Mesendoderm (in vitro differentiated cells): Measurements from ENCODE around the gene ONECUT1.
A peak's percentile ranks its signal among the peaks of the same experiment; 100 is the strongest.
"Not testable (repeated sequence)": the region's sequence is repeated elsewhere in the genome, so short reads cannot be mapped to it uniquely, and the experiment has no call there.

Source experiments
- DNase-seq: peaks from one replicate; pipeline ENCODE4 v3.0.0; 2013
- H2AK5ac ChIP-seq: 2 replicates; pipeline ENCODE4 v1.6.1; 2013; ENCODE audit warnings: low read length, inconsistent platforms
- H2BK120ac ChIP-seq: 2 replicates; pipeline ENCODE4 v1.6.1; 2013; ENCODE audit warnings: low read depth, mild to moderate bottlenecking, low read length, moderate library complexity, mixed read lengths
- H2BK15ac ChIP-seq: replicated peaks from 2 replicates; pipeline ENCODE4 v1.6.1; 2013; ENCODE audit warnings: low read depth, mild to moderate bottlenecking, moderate library complexity
- H2BK5ac ChIP-seq: 2 replicates; pipeline ENCODE4 v1.6.1; 2013; ENCODE audit warnings: low read length, inconsistent platforms
- H3K18ac ChIP-seq: 2 replicates; pipeline ENCODE4 v1.6.1; 2013; ENCODE audit warnings: mild to moderate bottlenecking, low read length, mixed read lengths
- H3K23ac ChIP-seq: one replicate; pipeline ENCODE4 v1.6.1; 2013; ENCODE audit warnings: low read length
- H3K27ac ChIP-seq: 2 replicates; pipeline ENCODE4 v1.5.1; 2013; ENCODE audit warnings: low read depth, mild to moderate bottlenecking, inconsistent platforms, low read length, moderate library complexity
- H3K27me3 ChIP-seq: 2 replicates; pipeline ENCODE4 v1.6.1; 2013; ENCODE audit warnings: low read length, control low read depth, mild to moderate bottlenecking, inconsistent platforms; ENCODE audit not compliant: insufficient read depth, poor library complexity
- H3K36me3 ChIP-seq: 2 replicates; pipeline ENCODE4 v1.6.1; 2013; ENCODE audit warnings: low read length, inconsistent platforms; ENCODE audit not compliant: control insufficient read depth, insufficient read depth
- H3K4ac ChIP-seq: one replicate; pipeline ENCODE4 v1.6.1; 2013; ENCODE audit warnings: low read depth, mild to moderate bottlenecking, low read length, moderate library complexity
- H3K4me1 ChIP-seq: 2 replicates; pipeline ENCODE4 v1.6.1; 2013; ENCODE audit warnings: low read depth, low read length, inconsistent platforms; ENCODE audit not compliant: control insufficient read depth
- H3K4me2 ChIP-seq: 2 replicates; pipeline ENCODE4 v1.6.1; 2013; ENCODE audit warnings: low read length
- H3K4me3 ChIP-seq: 2 replicates; pipeline ENCODE4 v1.5.1; 2013; ENCODE audit warnings: mild to moderate bottlenecking, low read length
- H3K56ac ChIP-seq: one replicate; pipeline ENCODE4 v1.6.1; 2013; ENCODE audit warnings: low read length
- H3K79me1 ChIP-seq: 2 replicates; pipeline ENCODE4 v1.6.1; 2013; ENCODE audit warnings: low read length, inconsistent platforms
- H3K79me2 ChIP-seq: 2 replicates; pipeline ENCODE4 v1.6.1; 2013; ENCODE audit warnings: mild to moderate bottlenecking, low read length; ENCODE audit not compliant: control insufficient read depth, insufficient read depth
- H3K9ac ChIP-seq: 2 replicates; pipeline ENCODE4 v1.6.1; 2013; ENCODE audit warnings: low read length, inconsistent platforms
- H4K5ac ChIP-seq: one replicate; pipeline ENCODE4 v1.6.1; 2013; ENCODE audit warnings: low read length
- H4K8ac ChIP-seq: one replicate; pipeline ENCODE4 v1.6.1; 2013; ENCODE audit warnings: low read depth, mild to moderate bottlenecking, control low read depth, low read length, moderate library complexity
- WGBS: extraction: QIAGEN DNeasy Blood & Tissue Kit; methylation state at CpG from one replicate; pipeline ENCODE4 v1.1.7; 2013; ENCODE audit warnings: low lambda C conversion rate, missing lambda C conversion rate; ENCODE audit not compliant: insufficient coverage; ENCODE audit errors: extremely low coverage; 5-methylcytosine and 5-hydroxymethylcytosine counted together

ONECUT1 gene

DNA sequence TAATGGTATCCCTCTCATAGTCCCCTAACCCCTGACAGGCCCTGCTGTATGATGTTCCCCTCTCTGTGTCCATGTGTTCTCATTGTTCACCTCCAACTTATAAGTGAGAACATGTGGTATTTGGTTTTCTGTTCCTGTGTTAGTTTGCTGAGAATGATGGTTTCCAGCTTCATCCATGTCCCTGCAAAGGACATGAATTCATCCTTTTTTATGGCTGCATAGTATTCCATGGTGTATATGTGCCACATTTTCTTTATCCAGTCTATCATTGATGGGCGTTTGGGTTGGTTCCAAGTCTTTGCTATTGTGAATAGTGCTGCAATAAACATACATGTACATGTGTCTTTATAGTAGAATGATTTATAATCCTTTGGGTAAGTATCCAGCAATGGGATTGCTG is 25.8 kb upstream of the ONECUT1 start:
- H3K9ac ChIP-seq, H2AK5ac ChIP-seq, H4K5ac ChIP-seq, DNase-seq, H3K4me1 ChIP-seq, H2BK15ac ChIP-seq, H3K18ac ChIP-seq, H3K79me2 ChIP-seq, H3K27ac ChIP-seq, H3K36me3 ChIP-seq, H3K27me3 ChIP-seq, H2BK120ac ChIP-seq, H4K8ac ChIP-seq, H3K23ac ChIP-seq, H3K56ac ChIP-seq, H3K79me1 ChIP-seq, H3K4me2 ChIP-seq, H3K4me3 ChIP-seq, H3K4ac ChIP-seq, H2BK5ac ChIP-seq: not testable (repeated sequence)
- WGBS, result no CpG with 5 or more reads among the region's 1 CpG

- Histone ChIP-seq H3K79me1 (no peaks in the 10 kb centered on the region), H3K79me2 (no peaks in the 10 kb centered on the region), H3K18ac (no peak overlapping the region), H3K23ac (no peak overlapping the region), H2AK5ac (no peak overlapping the region), H3K4me1 (no peaks in the 10 kb centered on the region), H3K4me2 (no peak overlapping the region), H2BK5ac (no peak overlapping the region), H3K27me3 (no peaks in the 10 kb centered on the region), H3K4me3 (no peak overlapping the region), H4K8ac (no peak overlapping the region), H3K36me3 (no peaks in the 10 kb centered on the region), H3K9ac (no peak overlapping the region), H2BK120ac (no peak overlapping the region), H3K4ac (no peak overlapping the region), H4K5ac (no peak overlapping the region), H2BK15ac (no peak overlapping the region), H3K27ac (no peak overlapping the region), H3K56ac (no peak overlapping the region)
- no peak for DNase-seq
- no CpG with 5 or more reads among the region's 2 CpGs for WGBS
These were observed 18.9 kb upstream of the ONECUT1 start for GRCh38 chr15:52808996-52809395.

GRCh38 chr15:52808441-52808840 is 18.3 kb upstream of the ONECUT1 start:
- Histone ChIP-seq H2BK5ac (no peak overlapping the region), H3K36me3 (no peaks in the 10 kb centered on the region), H2BK15ac (no peak overlapping the region), H2BK120ac (no peak overlapping the region), H3K23ac (no peak overlapping the region), H3K18ac (no peak overlapping the region), H3K4me1 (no peaks in the 10 kb centered on the region), H3K4ac (no peak overlapping the region), H3K9ac (no peak overlapping the region), H3K56ac (no peak overlapping the region), H3K79me1 (no peaks in the 10 kb centered on the region), H4K5ac (no peak overlapping the region), H4K8ac (no peak overlapping the region), H3K79me2 (no peaks in the 10 kb centered on the region), H2AK5ac (no peak overlapping the region), H3K4me3 (no peak overlapping the region), H3K4me2 (no peak overlapping the region), H3K27ac (no peak overlapping the region), H3K27me3 (peaks cover 4% of the 10 kb centered on the region)
- DNase-seq, result no peak
- WGBS, result no CpG with 5 or more reads among the region's 1 CpG

GRCh38 chr15:52806284-52806655 is 16.1 kb upstream of the ONECUT1 start:
- H3K18ac ChIP-seq, result peak overlapping the region; percentile 91
- peaks cover 11% of the 10 kb centered on the region for H3K27me3 ChIP-seq
- no peak overlapping the region for H4K5ac ChIP-seq
- H3K79me1 ChIP-seq, result no peaks in the 10 kb centered on the region
- no peak for DNase-seq
- peak overlapping the region; percentile 66 for H3K9ac ChIP-seq
- H2BK5ac ChIP-seq, result no peak overlapping the region
- H3K79me2 ChIP-seq, result no peaks in the 10 kb centered on the region
- H3K56ac ChIP-seq, result peak overlapping the region; percentile 81
- H3K4me3 ChIP-seq, result no peak overlapping the region
- H4K8ac ChIP-seq, result peak overlapping the region; percentile 65
- H3K4ac ChIP-seq, result peak overlapping the region; percentile 26
- no peak overlapping the region for H3K23ac ChIP-seq
- no peak overlapping the region for H3K27ac ChIP-seq
- H3K4me1 ChIP-seq, result no peaks in the 10 kb centered on the region
- H3K36me3 ChIP-seq, result no peaks in the 10 kb centered on the region
- H2BK120ac ChIP-seq, result no peak overlapping the region
- no peak overlapping the region for H2AK5ac ChIP-seq
- no CpG with 5 or more reads among the region's 9 CpGs for WGBS
- H2BK15ac ChIP-seq, result no peak overlapping the region
- H3K4me2 ChIP-seq, result no peak overlapping the region

GRCh38 chr15:52805351-52806283 is 15.5 kb upstream of the ONECUT1 start:
- Histone ChIP-seq H2BK120ac (peak overlapping the region; percentile 19), H3K36me3 (no peaks in the 10 kb centered on the region), H3K4me1 (no peaks in the 10 kb centered on the region), H4K5ac (no peak overlapping the region), H3K27ac (no peak overlapping the region), H3K56ac (peak overlapping the region; percentile 81), H3K4me3 (no peak overlapping the region), H3K9ac (peak overlapping the region; percentile 66), H3K79me1 (no peaks in the 10 kb centered on the region), H2BK5ac (no peak overlapping the region), H3K79me2 (no peaks in the 10 kb centered on the region), H4K8ac (no peak overlapping the region), H2AK5ac (no peak overlapping the region), H3K4me2 (peak overlapping the region; percentile 17), H3K18ac (peak overlapping the region; percentile 91), H2BK15ac (no peak overlapping the region), H3K4ac (peak overlapping the region; percentile 87), H3K23ac (peak overlapping the region; percentile 15), H3K27me3 (peaks cover 14% of the 10 kb centered on the region)
- DNase-seq, result peak; percentile 62
- no CpG with 5 or more reads among the region's 93 CpGs for WGBS
